Panc1 (cell line): Measurements from ENCODE around the gene FKBP4. TPM values are rescaled to one million over a fixed set of nuclear protein-coding genes. Genes with fewer than 3 reads are reported as not detected.

ENCODE experiments used
- ATAC-seq: fragments of 200-7000 bp; cut with Tn5 transposase; 2 replicates; pipeline ENCODE4 v1.9.1; 2020; ENCODE audit warnings: mild to moderate bottlenecking, moderate library complexity
- BruUV-seq: library from RNA; stranded (reverse); fragments of 400-500 nt; replicated peaks from 2 replicates; lab custom pipeline; 2021; lab: Mats Ljungman, UMichigan
- CTCF ChIA-PET: fragments of 300-600 bp; sonication (Branson Sonifier 250); formaldehyde crosslinking; loops from one replicate; lab custom pipeline; 2022; ENCODE audit warnings: antibody characterized with exemption; lab: Charles Lee
- POLR2A ChIA-PET: fragments of 300-600 bp; sonication (Branson Sonifier 250); formaldehyde crosslinking; loops from one replicate; lab custom pipeline; 2022; ENCODE audit warnings: antibody characterized with exemption; lab: Charles Lee
- DNase-seq: peaks from one replicate; pipeline ENCODE4 v3.0.0-alpha.2; 2010; ENCODE audit warnings: low read depth, low spot score
- H3K27ac ChIP-seq: 2 replicates; pipeline ENCODE4 v1.5.1; 2011; ENCODE audit warnings: mild to moderate bottlenecking, low read length, inconsistent platforms
- H3K27me3 ChIP-seq: fragments of 200-500 bp; sonication (Bioruptor generic); 2 replicates; pipeline ENCODE4 v1.6.0; 2014; ENCODE audit warnings: low read length, inconsistent platforms; ENCODE audit not compliant: control insufficient read depth, insufficient read depth
- H3K36me3 ChIP-seq: fragments of 200-500 bp; sonication (Bioruptor generic); 2 replicates; pipeline ENCODE4 v1.5.1; 2014; ENCODE audit warnings: inconsistent platforms, mild to moderate bottlenecking, low read length, moderate library complexity; ENCODE audit not compliant: control insufficient read depth, insufficient read depth
- H3K4me1 ChIP-seq: 2 replicates; pipeline ENCODE4 v1.5.1; 2011; ENCODE audit warnings: inconsistent platforms, mild to moderate bottlenecking, low read length, moderate library complexity; ENCODE audit not compliant: control insufficient read depth, insufficient read depth
- H3K4me3 ChIP-seq, 2 experiments: 2 replicates each; pipeline ENCODE4 v1.5.1; 2011 to 2012; ENCODE audit warnings: low read depth in 2 of 2, low read length in 2 of 2, mild to moderate bottlenecking in 2 of 2, inconsistent platforms in 1 of 2, moderate library complexity in 1 of 2
- H3K9me3 ChIP-seq: fragments of 200-500 bp; sonication (Bioruptor generic); 2 replicates; pipeline ENCODE4 v1.5.1; 2014; ENCODE audit warnings: low read depth, mild to moderate bottlenecking, inconsistent platforms, low read length, moderate library complexity; ENCODE audit not compliant: control insufficient read depth, insufficient read depth
- CTCF ChIP-seq: fragments of 450-650 bp; IDR thresholded peaks from 2 replicates; pipeline ENCODE4 v1.5.1; 2017; ENCODE audit warnings: mild to moderate bottlenecking
- POLR2AphosphoS5 ChIP-seq: IDR thresholded peaks from 2 replicates; pipeline ENCODE4 v1.6.1; 2012; ENCODE audit warnings: mild to moderate bottlenecking, low read depth, low read length, moderate library complexity
- REST ChIP-seq, 2 experiments: IDR thresholded peaks; 2 replicates each; pipeline ENCODE4 v1.6.1; 2011 to 2012; ENCODE audit warnings: low read depth in 2 of 2, control low read depth in 1 of 2, low read length in 1 of 2, mild to moderate bottlenecking in 1 of 2, moderate library complexity in 1 of 2; ENCODE audit not compliant: insufficient read depth in 1 of 2
- SIN3A ChIP-seq: IDR thresholded peaks from 2 replicates; pipeline ENCODE4 v1.6.1; 2012; ENCODE audit warnings: low read depth, mild to moderate bottlenecking, low read length, moderate library complexity, borderline replicate concordance; ENCODE audit not compliant: insufficient read depth
- TCF7L2 ChIP-seq: IDR thresholded peaks from 2 replicates; pipeline ENCODE4 v1.6.1; 2011; ENCODE audit warnings: mild to moderate bottlenecking, low read depth, low read length, inconsistent platforms
- in situ Hi-C: cut with HindIII; loops from 2 replicates; pipeline ENCODE4 v1.10.0; 2016; ENCODE audit warnings: low sequenced_read_pairs, low pct_unique_long_range_greater_than_20kb
- intact Hi-C: fragments of 100-400 bp; cut with micrococcal nuclease; formaldehyde crosslinking; loops from one replicate; pipeline ENCODE4 v1.10.0; 2022; ENCODE audit not compliant: unreplicated experiment
- total RNA-seq: library from RNA; stranded (reverse); gene quantifications from one replicate; pipeline ENCODE4 v1.2.1, GENCODE V29; 2021; ENCODE audit not compliant: unreplicated experiment

Gene FKBP4
- total RNA-seq, 1 experiment from 2014 or later, result 64.9 TPM

GRCh38 chr12:2751230-2751629 lies 43.5 kb upstream of the FKBP4 start:
- Histone ChIP-seq H3K27me3 (peaks cover 8% of the 10 kb centered on the region), H3K4me1 (no peaks in the 10 kb centered on the region), H3K4me3 (no peak overlapping the region), H3K36me3 (no peaks in the 10 kb centered on the region), H3K27ac (no peak overlapping the region), H3K9me3 (no peaks in the 10 kb centered on the region)
- TF ChIP-seq POLR2AphosphoS5, result no peak
- TF ChIP-seq SIN3A, result no peak
- TF ChIP-seq TCF7L2, result no peak
- no peak for TF ChIP-seq REST (IDR thresholded peaks at IDR 0.05; ENCODE audit: insufficient read depth in 1 of 2, low read depth in 2 of 2, low read length in 1 of 2)
- no peak for TF ChIP-seq CTCF
- no TSS peak for BruUV-seq
- DNase-seq (no peak), ATAC-seq (no peak)
- POLR2A ChIA-PET, result no interaction called here
- intact Hi-C loops, result no loop called here
- in situ Hi-C loops, result no loop called here
- CTCF ChIA-PET, result interaction anchor here (0.7 kb wide), 1 partner anchor 34 kb away, joined by 3 read pairs; no protein-coding TSS in a partner anchor

- H3K4me3 ChIP-seq, result no peak overlapping the region
- TF ChIP-seq POLR2AphosphoS5, result no peak
- TF ChIP-seq REST (IDR thresholded peaks at IDR 0.05; ENCODE audit: insufficient read depth in 1 of 2, low read depth in 2 of 2, low read length in 1 of 2), result no peak
- TF ChIP-seq SIN3A, result no peak
- no peak for TF ChIP-seq TCF7L2
- 0 out of 2 replicates have a peak, but pooled peaks have one; percentile 12 for TF ChIP-seq CTCF
- H3K27ac ChIP-seq, result no peak overlapping the region
- DNase-seq, result no peak
- no TSS peak for BruUV-seq
- POLR2A ChIA-PET, result no interaction called here
- peaks cover 8% of the 10 kb centered on the region for H3K27me3 ChIP-seq
- no peaks in the 10 kb centered on the region for H3K36me3 ChIP-seq
- H3K9me3 ChIP-seq, result no peaks in the 10 kb centered on the region
- CTCF ChIA-PET, result interaction anchor here (0.7 to 1.6 kb wide), 2 partner anchors 32 to 34 kb away, joined by 3 to 7 read pairs; no protein-coding TSS in a partner anchor
- no peak for ATAC-seq
- intact Hi-C loops, result no loop called here
- H3K4me1 ChIP-seq, result no peaks in the 10 kb centered on the region
- in situ Hi-C loops, result no loop called here
Observed at GRCh38 chr12:2751686-2752085, 43.1 kb upstream of the FKBP4 start.
